HG03457 (cell line): ENCODE data around the gene PLCG1.

ENCODE experiments used
- ATAC-seq: cut with Tn5 transposase; IDR thresholded peaks from one replicate; pipeline ENCODE4 v1.9.1; 2021; ENCODE audit warnings: moderate number of reproducible peaks; ENCODE audit not compliant: unreplicated experiment

The PLCG1 gene

DNA sequence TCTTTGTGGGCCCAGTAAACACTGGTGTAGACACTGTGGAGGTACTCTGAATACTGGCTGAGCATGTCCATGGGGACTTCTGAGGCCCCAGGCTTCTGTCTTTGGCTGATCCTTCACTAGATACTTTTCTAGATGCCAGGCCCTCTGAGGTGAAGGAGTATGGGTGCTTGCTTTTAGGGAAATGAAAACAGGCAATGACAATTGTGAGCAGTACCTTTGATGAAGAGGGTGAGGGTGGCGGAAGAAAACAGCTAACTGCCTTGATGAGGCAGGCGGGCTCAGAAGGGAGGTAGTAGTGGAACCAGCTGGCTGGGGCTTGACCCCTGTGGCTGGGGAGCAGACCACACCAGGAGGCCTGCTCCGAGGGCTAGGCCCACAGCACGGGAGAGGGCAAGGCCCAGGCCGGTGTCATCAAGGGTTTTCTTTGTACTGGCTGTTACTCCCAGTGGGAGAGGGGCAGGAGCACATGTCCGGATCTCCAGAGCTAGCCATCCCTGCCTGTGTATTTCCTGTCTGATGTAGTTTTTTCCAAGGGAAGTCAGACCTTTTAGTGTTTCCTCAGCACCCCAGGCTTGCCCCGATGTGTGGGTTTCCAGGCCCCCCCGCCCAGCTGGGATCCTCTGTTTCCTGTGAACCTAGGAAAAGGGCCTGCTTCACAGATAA, 3.9 kb downstream of the PLCG1 start:
- no peak for ATAC-seq

DNA sequence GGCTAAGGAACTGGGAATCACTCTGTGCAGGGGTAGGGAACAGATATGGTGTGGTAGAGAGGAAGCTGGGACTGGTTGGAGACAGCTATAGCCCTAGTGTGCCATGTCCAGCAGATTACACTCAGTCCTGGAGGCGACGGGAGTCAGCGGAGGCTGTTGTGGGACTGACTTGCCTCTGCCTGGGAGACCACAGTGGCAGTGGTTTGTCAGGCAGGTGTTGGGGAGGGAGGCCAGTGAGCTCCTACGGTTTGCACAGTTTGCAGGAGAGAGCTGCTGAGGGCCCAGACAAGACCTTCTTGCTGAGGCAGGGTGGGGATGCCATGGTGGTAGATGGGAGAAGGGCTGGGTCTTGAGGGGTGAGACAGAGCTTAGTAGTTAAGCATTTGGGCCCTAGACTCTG, 4.9 kb downstream of the PLCG1 start:
- no peak for ATAC-seq

DNA sequence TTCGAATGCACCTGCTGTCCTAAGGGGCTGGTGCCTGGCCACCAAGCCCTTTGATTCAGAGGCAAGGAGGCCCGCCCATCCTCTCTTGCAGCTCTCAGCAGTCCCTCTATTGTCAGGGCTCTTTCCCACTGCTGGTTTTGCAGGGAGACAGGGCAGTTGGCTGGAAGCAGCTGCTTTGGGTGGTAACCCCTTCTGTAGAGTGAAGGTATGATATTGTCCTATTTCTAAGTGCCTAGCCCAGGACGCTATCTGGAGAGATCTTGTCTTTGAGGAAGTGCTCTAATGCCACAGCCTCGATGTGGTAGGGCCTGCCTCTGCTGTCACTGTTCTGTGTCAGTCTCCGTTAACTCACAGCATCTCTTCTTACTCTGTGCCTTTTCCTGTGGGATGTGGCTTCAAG, 5.6 kb downstream of the PLCG1 start:
- ATAC-seq, result no peak

GRCh38 chr20:41143354-41143753, 6.0 kb downstream of the PLCG1 start:
- no peak for ATAC-seq

- no peak for ATAC-seq
These were observed 8.0 kb downstream of the PLCG1 start for GRCh38 chr20:41145317-41145716.

- ATAC-seq, result no peak
These were observed 8.7 kb downstream of the PLCG1 start for GRCh38 chr20:41145821-41146620.

GRCh38 chr20:41147767-41148191, 10.4 kb downstream of the PLCG1 start:
- no peak for ATAC-seq

DNA sequence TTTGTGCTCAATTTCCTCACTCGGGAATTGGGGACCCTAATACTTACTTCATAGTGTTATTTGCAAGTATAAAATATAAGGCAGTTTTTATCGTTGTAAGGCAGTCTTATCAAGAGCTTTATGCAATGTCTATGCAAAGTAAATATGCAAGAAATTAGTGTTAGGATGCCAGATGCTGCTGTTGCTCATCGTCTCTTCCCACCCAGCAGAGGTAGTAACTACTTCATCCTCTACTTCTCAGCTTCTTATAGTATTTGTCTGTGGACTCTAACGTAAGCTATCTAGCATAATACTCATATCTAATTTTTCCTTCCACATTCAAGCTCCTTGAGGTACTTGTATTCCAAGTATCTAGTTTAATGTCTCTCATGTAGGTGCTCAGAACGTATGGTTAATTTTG, 11.6 kb downstream of the PLCG1 start:
- no peak for ATAC-seq

GRCh38 chr20:41150664-41151063, 13.3 kb downstream of the PLCG1 start:
- no peak for ATAC-seq

GRCh38 chr20:41151134-41151869, 14.0 kb downstream of the PLCG1 start:
- ATAC-seq, result no peak

- no peak for ATAC-seq
These were observed 14.9 kb downstream of the PLCG1 start for GRCh38 chr20:41152108-41152757.

DNA sequence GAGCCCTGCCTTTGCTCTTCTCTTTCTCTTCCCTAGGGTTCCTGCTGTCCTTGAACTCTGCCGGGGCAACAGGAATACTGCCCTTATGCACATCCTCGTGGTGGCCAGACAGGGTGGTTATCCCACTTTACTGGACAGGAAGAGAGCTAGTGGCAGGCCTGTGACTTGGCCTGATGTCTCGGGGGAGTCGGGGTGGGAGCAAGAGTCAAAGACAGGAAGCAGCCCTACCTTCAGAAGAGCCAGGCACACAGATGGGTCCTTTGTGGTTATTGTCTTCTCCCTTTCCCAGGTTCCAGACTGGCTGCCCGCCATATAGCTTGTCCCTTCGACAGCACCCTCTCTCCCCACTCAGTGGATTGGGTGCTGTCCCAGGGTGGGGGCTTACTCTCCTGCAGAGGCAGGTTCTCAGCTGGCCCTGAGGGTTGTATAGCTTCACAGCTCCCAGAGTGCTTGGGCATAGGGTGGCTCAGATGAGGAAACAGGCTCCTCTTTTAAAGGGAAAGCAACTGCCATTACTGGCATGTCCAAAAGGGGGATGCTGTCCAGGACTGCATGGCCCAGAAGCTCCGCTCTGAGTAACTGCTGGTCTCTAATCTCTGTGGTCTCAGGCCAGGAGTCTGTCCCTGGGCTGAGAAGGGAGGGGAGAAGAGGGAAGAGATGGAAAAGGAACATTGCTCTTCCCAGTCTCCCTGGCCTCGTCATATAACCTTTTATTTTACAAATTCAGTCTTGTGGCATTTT, 17.3 kb downstream of the PLCG1 start:
- ATAC-seq, result no peak

DNA sequence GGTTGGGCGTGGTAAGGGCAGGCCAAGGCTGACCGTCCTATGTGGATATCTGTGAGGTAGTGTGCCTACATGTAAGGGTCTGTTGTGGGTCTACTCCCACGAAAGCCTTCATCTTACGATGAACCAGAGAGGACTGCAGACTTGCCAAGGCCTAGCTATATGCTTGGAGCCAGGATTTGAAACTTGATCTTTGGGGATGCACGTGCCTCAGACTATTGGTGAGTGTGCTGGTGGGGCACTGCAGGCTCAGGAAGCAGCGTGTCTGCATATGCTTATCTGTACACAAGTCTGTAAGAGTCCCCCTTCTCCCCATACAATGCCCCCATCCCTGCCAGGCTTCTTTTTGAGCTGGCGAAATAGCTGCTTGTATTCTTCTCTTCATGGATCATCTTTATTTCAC, 17.9 kb downstream of the PLCG1 start:
- ATAC-seq, result no peak

DNA sequence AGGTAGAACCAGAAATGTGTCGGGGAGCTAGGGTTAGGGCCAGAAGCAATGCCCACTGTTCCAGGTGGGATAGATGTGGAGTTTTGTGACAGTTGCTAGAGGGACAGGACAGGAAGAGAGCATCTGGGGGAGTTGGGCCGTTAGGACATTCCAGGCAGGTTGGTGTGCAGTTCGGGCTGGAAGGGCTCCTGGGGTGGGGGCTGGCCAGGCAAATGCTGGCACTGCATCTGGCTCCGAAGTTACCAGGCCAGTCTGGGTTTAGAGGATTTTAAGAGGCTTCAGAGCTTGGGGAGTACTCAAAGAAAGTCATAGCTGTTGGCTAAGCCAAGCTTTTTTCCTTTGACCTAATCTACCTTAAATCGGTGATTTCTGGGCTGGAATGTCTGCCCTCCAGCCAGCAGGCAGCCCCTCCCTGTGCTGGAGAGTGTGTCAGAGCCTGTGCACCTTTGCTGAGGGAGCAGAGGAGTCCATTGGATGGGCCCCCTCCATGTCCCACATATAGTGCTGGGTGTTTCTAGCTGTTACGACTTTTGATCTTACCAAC, 20.8 kb downstream of the PLCG1 start:
- ATAC-seq, result no peak

- ATAC-seq, result no peak
These were observed 22.2 kb downstream of the PLCG1 start for GRCh38 chr20:41159547-41159946.

GRCh38 chr20:41160686-41161085, 23.3 kb downstream of the PLCG1 start:
- ATAC-seq, result no peak

DNA sequence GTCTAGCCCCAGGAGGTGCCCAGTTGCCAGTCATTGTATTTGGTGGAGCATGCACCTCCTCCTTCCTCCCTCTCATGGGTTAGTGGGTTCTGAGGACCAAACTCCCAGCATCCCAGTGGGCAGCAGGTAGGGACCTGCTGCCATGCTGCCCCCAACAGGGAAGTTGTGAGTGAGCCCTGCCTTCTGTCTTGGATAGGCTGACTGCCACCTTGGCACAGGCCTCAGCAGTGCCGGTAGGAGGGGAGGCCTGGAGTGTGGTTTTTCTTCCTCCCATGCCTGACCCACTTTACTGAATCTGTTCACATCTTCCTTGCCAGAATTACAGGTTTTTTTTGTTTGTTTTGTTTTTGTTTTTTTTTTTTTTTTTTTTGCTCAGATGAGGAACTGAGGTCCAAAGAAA, 24.5 kb downstream of the PLCG1 start:
- ATAC-seq, result no peak

- ATAC-seq, result no peak
These were observed 25.1 kb downstream of the PLCG1 start for GRCh38 chr20:41162396-41162795.

- no peak for ATAC-seq
These were observed 26.5 kb downstream of the PLCG1 start for GRCh38 chr20:41163821-41164220.
